ENCODE results near the gene TRPM7.
"Not testable (repeated sequence)": the region's sequence is repeated elsewhere in the genome, so short reads cannot be mapped to it uniquely, and the experiment has no call there.

TRPM7 gene

DNA sequence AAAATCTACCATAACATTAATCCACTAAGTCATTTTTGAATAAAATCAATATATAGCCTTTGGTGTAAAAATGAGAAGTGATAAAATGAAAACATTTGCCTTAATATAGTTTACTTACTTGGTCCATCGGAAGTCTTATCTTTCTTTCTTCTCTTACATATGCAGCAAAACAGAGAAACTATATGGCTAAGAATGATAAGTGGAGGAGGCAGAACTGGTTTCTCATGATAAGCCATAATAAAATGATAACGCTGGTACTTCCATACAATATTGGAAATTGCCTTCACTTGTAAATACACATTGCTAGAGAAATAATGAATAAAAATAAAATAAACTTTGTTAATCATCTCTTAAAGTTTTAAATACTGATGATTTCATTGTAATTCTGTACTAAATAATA, 92.3 kb downstream of the TRPM7 start:
- TF ChIP-seq, protein P1, sequence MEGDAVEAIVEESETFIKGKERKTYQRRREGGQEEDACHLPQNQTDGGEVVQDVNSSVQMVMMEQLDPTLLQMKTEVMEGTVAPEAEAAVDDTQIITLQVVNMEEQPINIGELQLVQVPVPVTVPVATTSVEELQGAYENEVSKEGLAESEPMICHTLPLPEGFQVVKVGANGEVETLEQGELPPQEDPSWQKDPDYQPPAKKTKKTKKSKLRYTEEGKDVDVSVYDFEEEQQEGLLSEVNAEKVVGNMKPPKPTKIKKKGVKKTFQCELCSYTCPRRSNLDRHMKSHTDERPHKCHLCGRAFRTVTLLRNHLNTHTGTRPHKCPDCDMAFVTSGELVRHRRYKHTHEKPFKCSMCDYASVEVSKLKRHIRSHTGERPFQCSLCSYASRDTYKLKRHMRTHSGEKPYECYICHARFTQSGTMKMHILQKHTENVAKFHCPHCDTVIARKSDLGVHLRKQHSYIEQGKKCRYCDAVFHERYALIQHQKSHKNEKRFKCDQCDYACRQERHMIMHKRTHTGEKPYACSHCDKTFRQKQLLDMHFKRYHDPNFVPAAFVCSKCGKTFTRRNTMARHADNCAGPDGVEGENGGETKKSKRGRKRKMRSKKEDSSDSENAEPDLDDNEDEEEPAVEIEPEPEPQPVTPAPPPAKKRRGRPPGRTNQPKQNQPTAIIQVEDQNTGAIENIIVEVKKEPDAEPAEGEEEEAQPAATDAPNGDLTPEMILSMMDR (IDR thresholded peaks at IDR 0.05; ENCODE audit: extremely low read depth, missing control alignments) = no peak
- DNase-seq (ENCODE audit: low spot score) = no peak

DNA sequence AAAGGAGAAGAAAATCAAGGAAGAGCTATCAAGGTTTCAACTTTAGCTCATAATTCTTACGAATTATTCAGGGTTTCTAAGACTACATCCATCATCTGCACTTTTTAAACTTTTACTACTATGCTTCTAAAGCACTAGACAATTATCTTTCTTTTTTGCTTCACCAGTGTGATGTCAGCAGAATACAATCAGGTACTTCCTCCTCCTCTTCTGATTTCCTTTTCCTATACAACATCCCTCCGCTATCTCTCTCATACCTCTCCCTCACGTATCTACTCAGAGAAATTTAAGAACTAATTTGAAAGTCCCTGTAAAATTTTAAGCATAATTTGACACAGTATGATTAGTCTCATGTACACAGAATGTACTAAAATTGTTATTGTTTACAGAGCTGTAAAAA, 92.8 kb downstream of the TRPM7 start:
- TF ChIP-seq, protein P1 (IDR thresholded peaks at IDR 0.05; ENCODE audit: extremely low read depth, missing control alignments) = no peak
- no peak for DNase-seq (ENCODE audit: low spot score)

DNA sequence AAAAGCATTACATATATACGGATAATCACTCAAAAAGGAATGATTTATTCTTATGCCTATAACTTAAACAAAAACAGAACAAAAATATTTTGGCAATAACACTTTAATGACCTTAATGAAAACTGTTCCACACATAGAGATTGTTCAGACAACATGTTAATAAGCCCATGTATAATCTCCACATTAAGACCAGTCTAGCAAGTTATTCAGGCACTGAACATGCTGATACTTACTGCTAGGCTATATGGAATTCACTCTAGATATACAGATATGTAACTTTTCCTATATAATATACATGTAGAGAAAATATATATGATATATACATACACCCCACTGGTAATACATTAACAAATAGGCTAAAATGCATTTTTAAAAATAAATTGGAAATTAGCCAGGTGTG, 96.3 kb downstream of the TRPM7 start:
- DNase-seq (ENCODE audit: low spot score) = no peak
- TF ChIP-seq, protein P1 (IDR thresholded peaks at IDR 0.05; ENCODE audit: extremely low read depth, missing control alignments) = no peak

DNA sequence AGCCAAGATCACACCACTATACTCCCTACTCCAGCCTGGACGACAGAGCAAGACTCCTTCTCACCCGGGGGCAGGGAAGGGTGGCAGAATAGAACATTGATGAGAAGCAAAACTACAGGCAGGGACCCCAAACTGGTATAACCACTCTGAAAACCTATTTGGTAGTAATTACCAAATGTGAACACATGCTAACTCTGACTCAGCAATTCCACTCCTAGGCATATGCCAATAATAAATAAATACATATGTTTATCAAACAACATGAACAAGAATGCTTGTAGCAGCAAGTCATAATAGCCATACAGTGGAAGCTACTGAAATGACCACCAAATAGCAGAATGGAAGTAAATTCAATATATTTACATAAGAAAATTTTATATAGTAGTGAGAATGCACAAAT, 109.1 kb downstream of the TRPM7 start:
- TF ChIP-seq, protein P1 (IDR thresholded peaks at IDR 0.05; ENCODE audit: extremely low read depth, missing control alignments) = no peak
- no peak for DNase-seq (ENCODE audit: low spot score)

DNA sequence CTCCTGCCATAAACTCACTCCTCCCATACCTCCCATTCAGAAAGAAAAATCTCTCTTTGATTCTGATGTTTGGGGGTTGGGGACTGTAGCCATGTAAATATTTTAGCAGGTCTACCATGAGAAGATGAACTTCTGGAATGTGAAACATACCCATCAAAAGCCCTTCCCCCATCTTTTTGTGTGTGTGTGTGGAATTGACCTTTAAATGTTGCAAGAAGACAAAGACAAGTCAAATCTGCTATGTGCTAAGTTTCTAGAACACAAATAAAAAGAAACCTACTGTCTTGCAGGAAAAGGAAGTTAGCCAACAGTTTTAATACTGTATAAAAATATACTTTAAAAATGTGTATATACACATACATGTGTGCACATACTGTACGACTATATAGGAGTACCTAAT, 110.4 kb downstream of the TRPM7 start:
- no peak for DNase-seq (ENCODE audit: low spot score)
- TF ChIP-seq, protein P1 (IDR thresholded peaks at IDR 0.05; ENCODE audit: extremely low read depth, missing control alignments) = no peak

DNA sequence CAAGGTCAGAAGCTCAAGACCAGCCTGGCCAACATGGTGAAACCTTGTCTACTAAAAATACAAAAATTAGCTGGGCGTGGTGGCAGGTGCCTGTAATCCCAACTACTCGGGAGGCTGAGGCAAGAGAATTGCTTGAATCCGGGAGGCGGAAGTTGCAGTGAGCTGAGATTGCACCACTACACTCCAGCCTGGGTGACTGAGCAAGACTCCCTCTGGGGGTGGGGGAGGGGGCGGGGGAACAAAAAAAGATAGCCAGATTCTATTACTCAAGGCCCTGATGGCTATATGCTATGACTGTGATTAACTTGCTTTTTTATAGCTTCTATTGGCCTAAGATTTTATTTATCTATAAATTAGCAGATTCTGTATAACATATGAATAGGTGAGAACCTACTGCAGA, 112.8 kb downstream of the TRPM7 start:
- not testable (repeated sequence) for DNase-seq (ENCODE audit: low spot score)

DNA sequence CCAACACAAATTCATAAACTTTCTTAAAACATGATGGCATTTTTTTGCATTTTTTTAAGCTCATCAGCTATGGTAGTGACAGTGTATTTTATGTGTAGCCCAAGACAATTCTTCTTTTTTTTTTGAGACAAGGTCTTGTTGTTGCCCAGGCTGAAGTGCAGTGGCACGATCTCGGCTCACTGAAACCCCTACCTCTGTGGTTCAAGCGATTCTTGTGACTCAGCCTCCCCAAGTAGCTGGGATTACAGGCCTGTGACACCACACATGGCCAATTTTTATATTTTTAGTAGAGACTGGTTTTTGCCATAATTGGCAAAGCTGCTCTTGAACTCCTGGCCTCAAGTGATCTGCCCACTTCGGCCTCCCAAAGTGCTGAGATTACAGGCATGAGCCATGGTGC, 122.8 kb downstream of the TRPM7 start:
- no peak for DNase-seq (ENCODE audit: low spot score)
- TF ChIP-seq, protein P1 (IDR thresholded peaks at IDR 0.05; ENCODE audit: extremely low read depth, missing control alignments) = no peak

DNA sequence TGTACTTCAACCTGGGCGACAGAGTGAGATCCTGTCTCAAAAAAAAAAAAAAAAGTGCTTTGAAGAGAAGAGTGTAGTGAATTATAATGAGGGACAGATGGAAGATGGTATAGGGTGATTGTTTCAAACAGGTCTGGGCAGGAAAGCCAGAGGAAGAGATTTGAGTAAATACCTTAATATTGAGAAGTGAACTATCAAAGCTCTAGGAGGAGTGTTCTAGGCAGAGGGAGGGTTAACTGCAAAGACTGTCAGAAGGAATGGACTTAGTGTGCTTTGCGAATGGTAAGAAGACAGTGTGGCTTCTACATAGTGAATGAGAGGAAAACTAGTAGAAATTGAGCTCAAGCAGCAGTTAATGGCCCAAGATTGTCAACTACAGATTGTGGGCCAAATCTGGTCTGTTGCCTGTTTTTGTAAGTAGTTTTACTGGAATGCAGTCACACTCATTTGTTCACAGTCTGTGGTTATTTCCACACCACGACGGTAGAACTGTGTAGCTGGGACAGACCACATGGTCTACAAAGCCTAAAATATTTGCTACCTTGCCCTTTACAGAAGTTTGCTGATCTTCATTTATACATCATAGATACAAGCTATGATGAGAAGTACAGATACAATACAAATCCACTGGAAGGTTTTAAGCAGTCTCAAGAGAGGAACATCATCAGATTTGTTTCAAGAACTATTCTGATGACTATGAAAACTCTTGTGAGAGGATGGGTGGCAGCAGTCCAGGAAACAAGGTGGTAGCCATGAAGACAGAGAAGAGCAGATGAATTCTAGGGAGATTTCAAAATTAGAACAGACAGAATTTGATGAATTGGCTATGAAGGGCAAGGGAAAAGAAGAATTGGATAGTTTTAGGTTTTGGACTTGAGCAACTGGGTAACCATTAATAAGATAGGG, 123.6 kb downstream of the TRPM7 start:
- TF ChIP-seq, protein P1 (IDR thresholded peaks at IDR 0.05; ENCODE audit: extremely low read depth, missing control alignments) = no peak
- DNase-seq (ENCODE audit: low spot score) = no peak

Measured in GM20000 (cell line).